Keratinocyte (primary cell): Measurements from ENCODE around the gene GALNT2. TPM values are rescaled to one million over a fixed set of nuclear protein-coding genes. Genes with fewer than 3 reads are reported as not detected.

Experiments
- DNase-seq: peaks from one replicate; pipeline ENCODE4 v3.0.0-alpha.2; 2011; ENCODE audit warnings: low read depth, missing footprints, low spot score
- FAIRE-seq: peaks from 2 replicates; lab custom pipeline; 2011; peaks lifted over from hg19 to GRCh38; lab: Jason Lieb, UNC
- H2AFZ ChIP-seq: 2 replicates; pipeline ENCODE4 v1.6.0; 2012; ENCODE audit warnings: low read length, control low read depth, inconsistent platforms; ENCODE audit not compliant: control insufficient read depth
- H3K27ac ChIP-seq: 2 replicates; pipeline ENCODE4 v1.5.1; 2011; ENCODE audit warnings: low read length; ENCODE audit not compliant: control insufficient read depth, insufficient read depth
- H3K27me3 ChIP-seq: 3 replicates; pipeline ENCODE4 v1.6.0; 2011; ENCODE audit warnings: low read length; ENCODE audit not compliant: control insufficient read depth, insufficient read depth; ENCODE audit errors: extremely low read depth
- H3K36me3 ChIP-seq, 2 experiments: 2 replicates in 1 of 2; 3 replicates in 1 of 2; pipeline ENCODE4 v1.5.1; 2011; ENCODE audit warnings: low read length in 2 of 2, mild to moderate bottlenecking in 1 of 2; ENCODE audit not compliant: control insufficient read depth in 2 of 2, insufficient read depth in 2 of 2; ENCODE audit errors: extremely low read depth in 1 of 2
- H3K4me1 ChIP-seq: 3 replicates; pipeline ENCODE4 v1.5.1; 2011; ENCODE audit warnings: low read length; ENCODE audit not compliant: control insufficient read depth, insufficient read depth; ENCODE audit errors: extremely low read depth
- H3K4me2 ChIP-seq: 3 replicates; pipeline ENCODE4 v1.6.0; 2011; ENCODE audit warnings: low read depth, low read length; ENCODE audit not compliant: control insufficient read depth, insufficient read depth; ENCODE audit errors: extremely low read depth
- H3K4me3 ChIP-seq, 3 experiments: fragments of 200-600 bp in 1 of 3; sonication (generic) in 1 of 3; 2 replicates in 2 of 3; 3 replicates in 1 of 3; pipeline ENCODE4 v1.5.1; 2011 to 2016; ENCODE audit warnings: low read length in 3 of 3, mild to moderate bottlenecking in 3 of 3, control low read depth in 2 of 3, inconsistent platforms in 1 of 3, low read depth in 1 of 3, mixed read lengths in 1 of 3, mixed run types in 1 of 3, moderate library complexity in 1 of 3; ENCODE audit not compliant: control insufficient read depth in 2 of 3, insufficient read depth in 2 of 3; ENCODE audit errors: extremely low read depth in 1 of 3
- H3K79me2 ChIP-seq: 2 replicates; pipeline ENCODE4 v1.6.0; 2012; ENCODE audit warnings: low read length; ENCODE audit not compliant: control insufficient read depth, insufficient read depth
- H3K9ac ChIP-seq: 3 replicates; pipeline ENCODE4 v1.6.0; 2011; ENCODE audit warnings: low read length; ENCODE audit not compliant: control insufficient read depth, insufficient read depth; ENCODE audit errors: extremely low read depth
- H3K9me1 ChIP-seq: 3 replicates; pipeline ENCODE4 v1.6.0; 2011; ENCODE audit warnings: low read length; ENCODE audit not compliant: control insufficient read depth, insufficient read depth; ENCODE audit errors: extremely low read depth
- H3K9me3 ChIP-seq: 2 replicates; pipeline ENCODE4 v1.5.1; 2012; ENCODE audit warnings: low read depth, low read length; ENCODE audit not compliant: control insufficient read depth
- H4K20me1 ChIP-seq: 3 replicates; pipeline ENCODE4 v1.6.0; 2011; ENCODE audit warnings: low read length; ENCODE audit not compliant: control insufficient read depth, insufficient read depth; ENCODE audit errors: extremely low read depth
- EZH2 ChIP-seq: IDR thresholded peaks from one replicate; pipeline ENCODE4 v1.6.1; 2012; ENCODE audit warnings: inconsistent platforms, mild to moderate bottlenecking, low read length, moderate library complexity
- dilution Hi-C: fragments of 300-500 bp; cut with MboI; formaldehyde crosslinking; loops from one replicate; pipeline ENCODE4 v1.7.0; 2020; ENCODE audit warnings: low sequenced_read_pairs; ENCODE audit not compliant: extremely low pct_ligation_motif_present
- polyA plus RNA-seq, 5 experiments: library from polyadenylated mRNA; depleted of rRNA in 3 of 5; stranded (reverse) in 3 of 5; stranded (forward) in 1 of 5; unstranded in 1 of 5; fragments of >200 nt; gene quantifications; 1 replicate in 1 of 5; 2 replicates in 3 of 5; 3 replicates in 1 of 5; pipeline versions ENCODE4 v1.2.1 to v1.2.3, GENCODE V29; 2011 to 2012; ENCODE audit warnings: missing spikeins in 2 of 5, low read depth in 1 of 5, low replicate concordance in 1 of 5
- TF ChIP-seq, protein P1 (sequence below), 3 experiments: IDR thresholded peaks in 1 of 3; conservative IDR thresholded peaks in 1 of 3; optimal IDR thresholded peaks in 1 of 3; 2 replicates in 2 of 3; 3 replicates in 1 of 3; pipeline versions ENCODE3 to v1.5.1; 2011; ENCODE audit warnings: low read length in 3 of 3, mild to moderate bottlenecking in 3 of 3, moderate library complexity in 2 of 3, control low read depth in 1 of 3, inconsistent platforms in 1 of 3; ENCODE audit not compliant: insufficient read depth in 2 of 3; ENCODE audit errors: extremely low read depth in 1 of 3

The GALNT2 gene
- polyA plus RNA-seq, 1 donor (not counting 4 experiments of a cell fraction or from before 2014, with no cell fraction given), result 61.7 TPM

DNA sequence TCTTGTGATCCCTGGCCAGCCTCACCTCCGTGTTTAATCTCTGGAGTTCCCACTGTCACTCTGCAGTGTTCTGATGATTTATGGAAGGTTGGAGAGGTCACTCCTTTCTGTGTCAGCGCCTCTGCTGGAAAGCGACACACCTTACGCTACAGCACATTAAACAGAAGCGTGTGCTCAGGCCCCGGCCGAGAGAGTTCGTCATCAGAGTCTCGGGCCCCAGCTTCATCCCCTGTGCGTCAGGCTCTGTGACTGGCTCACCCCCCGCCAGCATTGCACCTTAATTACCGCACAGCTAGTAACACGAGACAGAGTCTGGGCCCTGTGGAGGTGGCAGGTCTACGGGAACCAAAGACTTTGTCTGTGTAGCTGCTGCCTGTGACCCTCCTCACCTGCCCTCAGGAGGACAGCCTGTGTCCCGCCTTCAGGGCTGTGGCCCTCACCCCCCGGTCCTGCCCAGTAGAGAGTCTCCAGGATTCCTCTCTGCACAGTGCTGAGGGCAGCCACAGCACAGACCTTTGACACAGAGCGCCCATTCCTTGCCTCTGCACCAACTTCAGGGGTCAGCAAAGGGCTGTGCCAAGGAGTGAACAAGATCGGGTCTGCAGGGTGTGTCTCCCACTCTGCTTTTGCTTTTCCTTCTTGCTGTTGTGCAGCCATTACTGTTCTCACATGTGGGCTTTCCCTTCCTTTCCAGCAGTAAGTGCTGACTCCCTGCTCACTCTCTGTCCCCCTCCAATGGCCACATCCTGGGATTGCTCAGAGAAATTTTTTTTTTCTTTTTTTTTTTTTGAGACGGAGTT, 201.5 kb downstream of the GALNT2 start:
- Histone ChIP-seq H3K9me3 (no peaks in the 10 kb centered on the region), H3K4me3 (no peak overlapping the region), H2AFZ (no peak overlapping the region), H3K27ac (no peak overlapping the region), H4K20me1 (peaks cover 2% of the 10 kb centered on the region), H3K79me2 (no peaks in the 10 kb centered on the region), H3K9me1 (no peaks in the 10 kb centered on the region), H3K4me1 (no peaks in the 10 kb centered on the region), H3K27me3 (no peaks in the 10 kb centered on the region), H3K4me2 (no peak overlapping the region), H3K36me3 (peaks cover 19 to 37% of the 10 kb centered on the region in 2 experiments), H3K9ac (no peak overlapping the region)
- dilution Hi-C loops, result no loop called here
- DNase-seq, result no peak
- no peak for FAIRE-seq
- TF ChIP-seq, protein P1, sequence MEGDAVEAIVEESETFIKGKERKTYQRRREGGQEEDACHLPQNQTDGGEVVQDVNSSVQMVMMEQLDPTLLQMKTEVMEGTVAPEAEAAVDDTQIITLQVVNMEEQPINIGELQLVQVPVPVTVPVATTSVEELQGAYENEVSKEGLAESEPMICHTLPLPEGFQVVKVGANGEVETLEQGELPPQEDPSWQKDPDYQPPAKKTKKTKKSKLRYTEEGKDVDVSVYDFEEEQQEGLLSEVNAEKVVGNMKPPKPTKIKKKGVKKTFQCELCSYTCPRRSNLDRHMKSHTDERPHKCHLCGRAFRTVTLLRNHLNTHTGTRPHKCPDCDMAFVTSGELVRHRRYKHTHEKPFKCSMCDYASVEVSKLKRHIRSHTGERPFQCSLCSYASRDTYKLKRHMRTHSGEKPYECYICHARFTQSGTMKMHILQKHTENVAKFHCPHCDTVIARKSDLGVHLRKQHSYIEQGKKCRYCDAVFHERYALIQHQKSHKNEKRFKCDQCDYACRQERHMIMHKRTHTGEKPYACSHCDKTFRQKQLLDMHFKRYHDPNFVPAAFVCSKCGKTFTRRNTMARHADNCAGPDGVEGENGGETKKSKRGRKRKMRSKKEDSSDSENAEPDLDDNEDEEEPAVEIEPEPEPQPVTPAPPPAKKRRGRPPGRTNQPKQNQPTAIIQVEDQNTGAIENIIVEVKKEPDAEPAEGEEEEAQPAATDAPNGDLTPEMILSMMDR (optimal IDR thresholded peaks at IDR 0.05 in 1 of 3, IDR thresholded peaks at IDR 0.05 in 1 of 3, conservative IDR thresholded peaks at IDR 0.05 in 1 of 3; ENCODE audit: extremely low read depth in 1 of 3, insufficient read depth in 2 of 3, low read length in 3 of 3), result peak; percentile 46 to 53 (median 47)
- TF ChIP-seq EZH2, result no peak

DNA sequence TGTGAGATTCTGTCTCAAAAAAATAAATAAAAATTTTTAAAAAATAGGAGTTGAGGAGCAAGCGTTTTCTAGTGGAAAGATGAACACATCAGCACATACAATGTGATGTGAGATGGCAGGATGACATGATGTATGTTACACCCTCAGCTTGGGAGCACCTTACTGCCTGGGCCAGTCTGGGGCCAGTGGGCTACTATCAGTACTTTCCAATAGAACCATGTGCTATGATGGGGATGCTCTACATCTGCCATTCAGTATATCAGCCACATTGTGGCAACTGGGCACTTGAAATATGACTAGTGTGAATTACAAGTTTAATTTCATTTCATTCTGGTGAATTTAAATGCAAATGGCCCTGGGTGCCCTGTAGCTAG, 203.1 kb downstream of the GALNT2 start:
- no peaks in the 10 kb centered on the region for H3K9me3 ChIP-seq
- H3K9me1 ChIP-seq, result no peaks in the 10 kb centered on the region
- FAIRE-seq (no peak), DNase-seq (no peak)
- H2AFZ ChIP-seq, result no peak overlapping the region
- H4K20me1 ChIP-seq, result peaks cover 2% of the 10 kb centered on the region
- H3K9ac ChIP-seq, result no peak overlapping the region
- H3K36me3 ChIP-seq, result peaks cover 19 to 30% of the 10 kb centered on the region in 2 experiments
- H3K4me2 ChIP-seq, result no peak overlapping the region
- no peaks in the 10 kb centered on the region for H3K27me3 ChIP-seq
- dilution Hi-C loops, result no loop called here
- H3K27ac ChIP-seq, result no peak overlapping the region
- no peaks in the 10 kb centered on the region for H3K4me1 ChIP-seq
- TF ChIP-seq, protein P1 (optimal IDR thresholded peaks at IDR 0.05 in 1 of 3, IDR thresholded peaks at IDR 0.05 in 1 of 3, conservative IDR thresholded peaks at IDR 0.05 in 1 of 3; ENCODE audit: extremely low read depth in 1 of 3, insufficient read depth in 2 of 3, low read length in 3 of 3), result no peak
- TF ChIP-seq EZH2, result no peak
- H3K79me2 ChIP-seq, result no peaks in the 10 kb centered on the region
- H3K4me3 ChIP-seq, result no peak overlapping the region
